HFF-Myc (cell line): Measurements from ENCODE around the gene OTOP1.
"Not testable (repeated sequence)": the region's sequence is repeated elsewhere in the genome, so short reads cannot be mapped to it uniquely, and the experiment has no call there.

ENCODE experiments used
- DNase-seq: peaks from one replicate; pipeline ENCODE4 v3.0.0-alpha.2; 2011; ENCODE audit warnings: low read depth; ENCODE audit errors: extremely low read depth
- H3K4me3 ChIP-seq: replicated peaks from 2 replicates; pipeline ENCODE4 v1.5.1; 2011; ENCODE audit warnings: low read depth, mild to moderate bottlenecking, control low read depth, low read length
- CTCF ChIP-seq: IDR thresholded peaks from 2 replicates; pipeline ENCODE4 v1.5.1; 2012; ENCODE audit warnings: mild to moderate bottlenecking, low read depth, low read length, control low read depth; ENCODE audit errors: missing control alignments

OTOP1 gene

GRCh38 chr4:4254199-4254598 is 27.5 kb upstream of the OTOP1 start:
- no peak for DNase-seq
- H3K4me3 ChIP-seq: no peak overlapping the region
- no peak for TF ChIP-seq CTCF

GRCh38 chr4:4249866-4250265 is 23.1 kb upstream of the OTOP1 start:
- no peak overlapping the region for H3K4me3 ChIP-seq
- DNase-seq: no peak
- TF ChIP-seq CTCF: no peak

- not testable (repeated sequence) for DNase-seq, H3K4me3 ChIP-seq
Measured at GRCh38 chr4:4249342-4249741, 22.6 kb upstream of the OTOP1 start.

DNA sequence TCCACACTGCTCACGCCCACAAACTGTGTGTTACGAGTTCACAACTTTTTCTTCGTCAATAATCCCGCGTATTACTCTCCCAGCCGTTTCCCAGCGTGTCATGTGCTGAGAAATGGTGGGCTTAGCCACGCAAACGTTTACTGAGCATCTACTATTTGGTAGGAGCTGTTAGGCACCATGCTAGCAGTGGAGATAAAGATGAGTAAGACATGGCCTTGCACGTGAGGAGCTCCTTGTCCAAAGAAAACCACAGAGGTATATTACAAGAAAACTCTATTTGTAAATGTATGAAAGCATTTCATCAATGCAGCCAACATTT is 22.1 kb upstream of the OTOP1 start:
- no peak for DNase-seq
- H3K4me3 ChIP-seq: peak overlapping the region; percentile 97
- TF ChIP-seq CTCF: no peak

GRCh38 chr4:4248029-4248884 is 21.5 kb upstream of the OTOP1 start, which contains the start of gene TMEM128:
Gene TMEM128, minus strand, starts transcription at chr4:4248223. Its CDS starts 21 bp downstream, at chr4:4248202.
- no peak for TF ChIP-seq CTCF
- peak within 1 kb of the TSS; percentile 97 for H3K4me3 ChIP-seq
- peak; percentile 81 for DNase-seq

- DNase-seq: no peak
- no peak for TF ChIP-seq CTCF
- H3K4me3 ChIP-seq: peak overlapping the region; percentile 97
Measured at GRCh38 chr4:4247696-4248028, 20.9 kb upstream of the OTOP1 start.

DNA sequence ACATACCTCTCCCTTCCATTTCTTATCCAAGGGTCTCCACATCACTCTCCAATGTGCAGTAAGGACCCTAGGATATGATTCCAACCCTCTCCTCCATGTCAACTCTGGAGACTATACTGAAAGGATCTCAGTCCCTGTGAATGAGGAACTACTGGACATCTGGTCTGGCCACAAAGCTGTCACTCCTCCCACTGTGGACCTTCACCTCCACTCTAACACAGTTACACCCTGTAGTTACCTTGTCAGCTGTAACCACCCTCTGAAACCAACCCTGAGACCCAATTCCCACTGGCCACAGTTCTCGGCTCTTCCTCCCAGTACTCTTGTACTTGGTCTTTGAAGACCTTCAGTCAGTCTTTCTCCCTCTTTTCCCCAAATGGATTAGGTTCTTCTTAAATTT is 18.4 kb upstream of the OTOP1 start:
- DNase-seq: no peak
- TF ChIP-seq CTCF: no peak
- H3K4me3 ChIP-seq: no peak overlapping the region

DNA sequence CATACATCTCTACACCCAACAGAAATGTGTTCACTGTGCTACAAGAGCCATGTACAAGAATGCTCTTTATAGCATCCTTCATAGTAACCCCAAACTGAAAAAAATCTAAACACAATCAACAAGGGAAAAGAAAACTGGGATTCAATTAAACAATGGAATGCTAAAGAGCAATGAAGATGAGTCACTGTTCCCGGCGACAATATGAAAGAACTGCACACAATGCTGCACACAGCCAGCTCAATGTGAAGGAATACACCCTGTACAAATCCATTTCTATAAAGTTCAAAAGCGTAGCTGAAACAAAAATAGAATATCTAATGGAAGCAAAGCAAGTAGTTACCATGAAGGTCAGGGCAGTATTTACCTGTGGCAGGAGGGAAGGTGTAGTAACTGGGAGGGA is 12.8 kb upstream of the OTOP1 start:
- H3K4me3 ChIP-seq, DNase-seq: not testable (repeated sequence)
